Mesenchymal stem cell (in vitro differentiated cells and primary cell): ENCODE data around the gene CAMK1G.

ENCODE experiments used
- DNase-seq: peaks from one replicate; pipeline ENCODE4 v3.0.0-alpha.2; 2013
- H2AFZ ChIP-seq: one replicate; pipeline ENCODE4 v1.6.1; 2013; ENCODE audit warnings: low read depth, mild to moderate bottlenecking, control low read depth, inconsistent platforms, low read length, moderate library complexity
- H2AK5ac ChIP-seq: 2 replicates; pipeline ENCODE4 v1.6.1; 2013; ENCODE audit warnings: low read length, moderate library complexity, mild to moderate bottlenecking, inconsistent platforms; ENCODE audit not compliant: severe bottlenecking
- H2BK120ac ChIP-seq: one replicate; pipeline ENCODE4 v1.6.1; 2013; ENCODE audit warnings: low read depth, mild to moderate bottlenecking, inconsistent platforms, low read length, moderate library complexity
- H2BK12ac ChIP-seq, 2 experiments: one replicate each; pipeline ENCODE4 v1.6.1; 2013; ENCODE audit warnings: inconsistent platforms in 2 of 2, low read length in 2 of 2, mild to moderate bottlenecking in 2 of 2, moderate library complexity in 2 of 2, control low read depth in 1 of 2
- H2BK15ac ChIP-seq: one replicate; pipeline ENCODE4 v1.6.1; 2013; ENCODE audit warnings: mild to moderate bottlenecking, low read depth, inconsistent platforms; ENCODE audit not compliant: poor library complexity, severe bottlenecking
- H2BK5ac ChIP-seq: 2 replicates; pipeline ENCODE4 v1.6.1; 2013; ENCODE audit warnings: low read depth, mild to moderate bottlenecking, low read length, control low read depth, inconsistent platforms; ENCODE audit not compliant: poor library complexity, severe bottlenecking
- H3K14ac ChIP-seq, 2 experiments: one replicate each; pipeline ENCODE4 v1.6.1; 2013; ENCODE audit warnings: inconsistent platforms in 2 of 2, low read length in 2 of 2, control low read depth in 1 of 2, mild to moderate bottlenecking in 1 of 2, moderate library complexity in 1 of 2
- H3K18ac ChIP-seq, 2 experiments: one replicate each; pipeline ENCODE4 v1.6.1; 2013; ENCODE audit warnings: inconsistent platforms in 2 of 2, low read length in 2 of 2, control low read depth in 1 of 2, low read depth in 1 of 2, mild to moderate bottlenecking in 1 of 2
- H3K23ac ChIP-seq, 2 experiments: one replicate each; pipeline ENCODE4 v1.6.1; 2013; ENCODE audit warnings: inconsistent platforms in 2 of 2, low read length in 2 of 2, mild to moderate bottlenecking in 2 of 2, moderate library complexity in 2 of 2, control low read depth in 1 of 2
- H3K27ac ChIP-seq: 2 replicates; pipeline ENCODE4 v1.5.1; 2013; ENCODE audit warnings: mild to moderate bottlenecking, moderate library complexity, low read length, control low read depth, inconsistent platforms; ENCODE audit not compliant: poor library complexity, severe bottlenecking
- H3K27me3 ChIP-seq, 2 experiments: 2 replicates each; pipeline versions ENCODE4 v1.6.1 to v1.7.0; 2013; ENCODE audit warnings: low read length in 2 of 2, mild to moderate bottlenecking in 2 of 2, moderate library complexity in 2 of 2, control low read depth in 1 of 2, inconsistent platforms in 1 of 2; ENCODE audit not compliant: control insufficient read depth in 1 of 2, insufficient read depth in 1 of 2
- H3K36me3 ChIP-seq, 2 experiments: 2 replicates each; pipeline versions ENCODE4 v1.6.1 to v1.7.0; 2013; ENCODE audit warnings: low read length in 2 of 2, control low read depth in 1 of 2, inconsistent platforms in 1 of 2, low read depth in 1 of 2, mild to moderate bottlenecking in 1 of 2; ENCODE audit not compliant: insufficient read depth in 2 of 2, control insufficient read depth in 1 of 2
- H3K4ac ChIP-seq, 2 experiments: one replicate each; pipeline ENCODE4 v1.6.1; 2013; ENCODE audit warnings: inconsistent platforms in 2 of 2, low read length in 2 of 2, mild to moderate bottlenecking in 2 of 2, moderate library complexity in 2 of 2, control low read depth in 1 of 2, low read depth in 1 of 2
- H3K4me1 ChIP-seq: 2 replicates; pipeline ENCODE4 v1.6.1; 2013; ENCODE audit warnings: low read depth, low read length, control low read depth; ENCODE audit not compliant: control insufficient read depth, insufficient read depth
- H3K4me2 ChIP-seq: 2 replicates; pipeline ENCODE4 v1.6.1; 2013; ENCODE audit warnings: low read length, mild to moderate bottlenecking, inconsistent platforms; ENCODE audit not compliant: poor library complexity, severe bottlenecking
- H3K4me3 ChIP-seq, 2 experiments: 2 replicates each; pipeline versions ENCODE4 v1.5.1 to v1.7.0; 2013; ENCODE audit warnings: low read length in 2 of 2, mild to moderate bottlenecking in 2 of 2, control low read depth in 1 of 2, low read depth in 1 of 2; ENCODE audit not compliant: insufficient read depth in 1 of 2
- H3K79me1 ChIP-seq: replicated peaks from 2 replicates; pipeline ENCODE4 v1.6.1; 2013; ENCODE audit warnings: mild to moderate bottlenecking, control low read depth, low read length, inconsistent platforms; ENCODE audit not compliant: poor library complexity, severe bottlenecking
- H3K9ac ChIP-seq: 2 replicates; pipeline ENCODE4 v1.7.0; 2013; ENCODE audit warnings: mild to moderate bottlenecking, low read length, moderate library complexity
- H3K9me3 ChIP-seq: 2 replicates; pipeline ENCODE4 v1.7.0; 2013; ENCODE audit warnings: mild to moderate bottlenecking, low read length; ENCODE audit not compliant: control insufficient read depth
- H4K8ac ChIP-seq: one replicate; pipeline ENCODE4 v1.6.1; 2013; ENCODE audit warnings: inconsistent platforms, mild to moderate bottlenecking, low read length, moderate library complexity
- H4K91ac ChIP-seq: one replicate; pipeline ENCODE4 v1.6.1; 2013; ENCODE audit warnings: mild to moderate bottlenecking, low read length, inconsistent platforms
- WGBS: methylation state at CpG from one replicate; pipeline ENCODE4 v1.1.7; 2013; ENCODE audit warnings: mixed read lengths; 5-methylcytosine and 5-hydroxymethylcytosine counted together

CAMK1G gene

DNA sequence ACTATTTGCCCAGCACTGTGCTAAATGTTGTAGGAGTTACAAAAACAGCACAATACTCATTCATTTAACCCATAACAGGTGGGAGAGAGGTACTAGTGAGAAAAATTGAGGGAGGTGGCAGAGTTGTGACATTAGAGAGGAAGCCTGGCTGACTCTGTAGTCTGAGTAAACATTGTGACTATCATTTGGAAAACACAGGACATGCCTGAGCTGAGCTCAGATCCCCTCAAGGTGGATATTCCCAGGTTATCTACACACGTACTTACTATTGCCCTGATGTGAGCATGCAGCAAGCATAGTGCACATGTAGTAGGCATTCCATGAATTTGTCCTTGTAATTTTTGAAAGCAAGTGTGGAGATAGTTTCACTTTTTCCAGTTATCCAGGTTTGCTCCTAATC is 10.9 kb downstream of the CAMK1G start:
- Histone ChIP-seq H3K18ac (no peak overlapping the region), H3K4me3 (no peak overlapping the region), H3K4me1 (no peaks in the 10 kb centered on the region), H2BK15ac (no peak overlapping the region), H3K27ac (no peak overlapping the region), H3K4ac (no peak overlapping the region), H2AFZ (no peak overlapping the region), H2BK5ac (no peak overlapping the region), H3K9ac (no peak overlapping the region), H2BK120ac (no peak overlapping the region), H3K79me1 (no peaks in the 10 kb centered on the region), H2AK5ac (no peak overlapping the region), H3K4me2 (no peak overlapping the region), H3K36me3 (no peaks in the 10 kb centered on the region), H4K8ac (no peak overlapping the region), H3K23ac (no peak overlapping the region), H3K14ac (no peak overlapping the region), H2BK12ac (no peak overlapping the region), H3K9me3 (no peaks in the 10 kb centered on the region), H4K91ac (no peak overlapping the region), H3K27me3 (peaks cover 0 to 49% of the 10 kb centered on the region in 2 experiments)
- no CpG with 5 or more reads among the region's 1 CpG for WGBS
- no peak for DNase-seq

DNA sequence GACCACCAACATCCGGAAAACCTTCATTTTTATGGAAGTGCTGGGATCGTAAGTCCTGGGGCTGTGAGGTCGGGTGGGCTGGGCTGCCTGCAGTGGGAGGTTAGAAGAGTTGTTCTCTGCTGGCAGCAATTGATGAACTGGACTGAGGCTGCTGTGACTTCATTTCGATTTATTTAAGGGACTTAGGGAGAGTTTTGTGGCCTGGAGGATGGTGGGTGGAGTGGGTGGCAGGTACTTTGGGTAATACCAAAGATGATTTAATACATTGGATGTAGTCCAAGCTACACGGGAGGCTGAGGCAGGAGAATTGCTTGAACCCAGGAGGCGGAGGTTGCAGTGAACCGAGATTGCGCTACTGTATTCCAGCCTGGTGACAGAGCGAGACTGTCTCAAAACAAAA is 11.5 kb downstream of the CAMK1G start:
- 85% methylated on average over 8 of the region's 9 CpGs for WGBS
- H4K8ac ChIP-seq, result no peak overlapping the region

DNA sequence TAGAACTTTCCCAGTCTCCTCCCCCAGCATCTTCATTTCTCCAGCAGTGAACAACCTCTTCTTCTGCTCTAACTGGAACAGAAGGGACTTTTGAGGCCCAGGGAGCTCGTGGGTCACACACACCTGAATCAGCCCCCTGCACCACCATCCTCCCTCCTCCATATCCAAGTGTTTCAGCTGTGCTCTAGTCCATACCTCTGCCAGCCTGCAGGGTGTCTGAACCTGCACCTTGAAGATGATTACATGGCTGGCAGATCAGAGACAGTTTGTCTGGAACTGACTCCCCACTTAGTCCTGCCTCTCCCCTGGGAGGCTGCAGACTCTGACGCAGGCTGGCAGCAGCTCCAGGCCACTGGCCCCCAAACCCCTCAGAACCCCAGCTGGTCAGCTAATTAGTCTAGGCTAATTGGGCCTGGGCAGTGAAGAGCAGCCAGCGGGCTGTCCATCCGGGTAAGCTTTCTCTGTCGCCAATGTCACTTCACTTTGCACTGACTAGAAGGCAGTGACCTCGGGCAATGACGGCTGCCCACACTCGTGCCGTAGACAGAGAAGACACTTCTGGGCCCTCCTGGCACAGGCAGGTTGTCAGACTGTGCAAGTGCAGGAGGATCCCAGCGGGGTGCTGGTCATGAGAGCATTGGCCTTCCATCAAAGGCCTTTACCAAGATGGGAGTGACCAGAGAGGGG is 12.2 kb downstream of the CAMK1G start:
- no peak overlapping the region for H4K91ac ChIP-seq
- no peak overlapping the region for H2AFZ ChIP-seq
- H3K4me3 ChIP-seq, result no peak overlapping the region
- H3K27me3 ChIP-seq, result peaks cover 0 to 62% of the 10 kb centered on the region in 2 experiments
- no peaks in the 10 kb centered on the region for H3K9me3 ChIP-seq
- H2BK12ac ChIP-seq, result no peak overlapping the region
- no peak overlapping the region for H3K4ac ChIP-seq
- H3K27ac ChIP-seq, result no peak overlapping the region
- H3K18ac ChIP-seq, result no peak overlapping the region
- no peak overlapping the region for H3K23ac ChIP-seq
- H4K8ac ChIP-seq, result no peak overlapping the region
- H3K79me1 ChIP-seq, result no peaks in the 10 kb centered on the region
- H2BK5ac ChIP-seq, result no peak overlapping the region
- no peak overlapping the region for H3K4me2 ChIP-seq
- no peak for DNase-seq
- H3K4me1 ChIP-seq, result no peaks in the 10 kb centered on the region
- H2AK5ac ChIP-seq, result no peak overlapping the region
- no peaks in the 10 kb centered on the region for H3K36me3 ChIP-seq
- no peak overlapping the region for H3K14ac ChIP-seq
- no peak overlapping the region for H3K9ac ChIP-seq
- 87% methylated on average over 10 of the region's 10 CpGs for WGBS
- H2BK15ac ChIP-seq, result no peak overlapping the region
- H2BK120ac ChIP-seq, result no peak overlapping the region

More for the DNA sequence above, 11.5 kb downstream of the CAMK1G start:
- DNase-seq, result no peak
- H3K4me3 ChIP-seq, result no peak overlapping the region
- no peak overlapping the region for H3K14ac ChIP-seq
- no peak overlapping the region for H2BK5ac ChIP-seq
- no peak overlapping the region for H2BK120ac ChIP-seq
- H2AFZ ChIP-seq, result no peak overlapping the region
- no peak overlapping the region for H2BK15ac ChIP-seq
- no peak overlapping the region for H3K4me2 ChIP-seq
- H3K27ac ChIP-seq, result no peak overlapping the region
- peaks cover 0 to 55% of the 10 kb centered on the region in 2 experiments for H3K27me3 ChIP-seq
- no peaks in the 10 kb centered on the region for H3K4me1 ChIP-seq
- no peak overlapping the region for H3K9ac ChIP-seq
- no peaks in the 10 kb centered on the region for H3K36me3 ChIP-seq
- no peak overlapping the region for H2BK12ac ChIP-seq
- H3K23ac ChIP-seq, result no peak overlapping the region
- H3K79me1 ChIP-seq, result no peaks in the 10 kb centered on the region
- H3K9me3 ChIP-seq, result no peaks in the 10 kb centered on the region
- H3K18ac ChIP-seq, result no peak overlapping the region
- no peak overlapping the region for H2AK5ac ChIP-seq
- no peak overlapping the region for H4K91ac ChIP-seq
- no peak overlapping the region for H3K4ac ChIP-seq

DNA sequence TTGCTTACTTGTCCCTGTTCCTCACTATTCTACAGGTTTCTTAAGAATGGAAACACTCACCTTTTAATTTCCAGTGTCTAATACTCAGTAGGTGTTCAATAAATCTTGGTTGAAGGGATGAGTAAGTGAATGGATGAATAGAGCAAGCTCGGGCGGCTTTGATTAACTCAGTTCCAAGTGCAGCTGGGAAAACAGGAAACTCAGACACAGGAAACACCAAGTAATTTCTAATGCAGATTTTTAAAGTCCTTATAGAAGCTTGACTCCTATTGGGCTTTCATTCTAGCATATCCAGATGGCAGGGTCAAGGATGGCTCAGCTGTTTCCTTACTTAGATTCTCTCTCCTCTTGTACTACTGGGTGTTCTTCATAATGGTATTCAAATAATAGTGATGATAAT is 14.0 kb downstream of the CAMK1G start:
- Histone ChIP-seq H3K23ac (no peak overlapping the region), H3K79me1 (no peaks in the 10 kb centered on the region), H2AFZ (no peak overlapping the region), H2BK120ac (no peak overlapping the region), H3K4me3 (no peak overlapping the region), H2AK5ac (no peak overlapping the region), H4K91ac (no peak overlapping the region), H2BK12ac (no peak overlapping the region), H3K9me3 (no peaks in the 10 kb centered on the region), H3K4me2 (no peak overlapping the region), H2BK15ac (no peak overlapping the region), H3K27ac (no peak overlapping the region), H3K36me3 (no peaks in the 10 kb centered on the region), H4K8ac (no peak overlapping the region), H3K9ac (no peak overlapping the region), H3K4me1 (no peaks in the 10 kb centered on the region), H2BK5ac (no peak overlapping the region), H3K18ac (no peak overlapping the region), H3K27me3 (peaks cover 0 to 60% of the 10 kb centered on the region in 2 experiments), H3K4ac (no peak overlapping the region), H3K14ac (no peak overlapping the region)
- WGBS, result no CpG with 5 or more reads among the region's 2 CpGs
- no peak for DNase-seq
